Measurements from ENCODE around the gene THY1. TPM values are rescaled to one million over a fixed set of nuclear protein-coding genes. Genes with fewer than 3 reads are reported as not detected.
A peak's percentile ranks its signal among the peaks of the same experiment; 100 is the strongest.

THY1 gene
- total and polyA plus RNA-seq, 9 of the 15 experiments (the other 6 are each of a cell fraction or from before 2014, with no cell fraction given) = 0.07 to 0.40 (median 0.16) TPM; not detected in 5

- TF ChIP-seq, protein P1, sequence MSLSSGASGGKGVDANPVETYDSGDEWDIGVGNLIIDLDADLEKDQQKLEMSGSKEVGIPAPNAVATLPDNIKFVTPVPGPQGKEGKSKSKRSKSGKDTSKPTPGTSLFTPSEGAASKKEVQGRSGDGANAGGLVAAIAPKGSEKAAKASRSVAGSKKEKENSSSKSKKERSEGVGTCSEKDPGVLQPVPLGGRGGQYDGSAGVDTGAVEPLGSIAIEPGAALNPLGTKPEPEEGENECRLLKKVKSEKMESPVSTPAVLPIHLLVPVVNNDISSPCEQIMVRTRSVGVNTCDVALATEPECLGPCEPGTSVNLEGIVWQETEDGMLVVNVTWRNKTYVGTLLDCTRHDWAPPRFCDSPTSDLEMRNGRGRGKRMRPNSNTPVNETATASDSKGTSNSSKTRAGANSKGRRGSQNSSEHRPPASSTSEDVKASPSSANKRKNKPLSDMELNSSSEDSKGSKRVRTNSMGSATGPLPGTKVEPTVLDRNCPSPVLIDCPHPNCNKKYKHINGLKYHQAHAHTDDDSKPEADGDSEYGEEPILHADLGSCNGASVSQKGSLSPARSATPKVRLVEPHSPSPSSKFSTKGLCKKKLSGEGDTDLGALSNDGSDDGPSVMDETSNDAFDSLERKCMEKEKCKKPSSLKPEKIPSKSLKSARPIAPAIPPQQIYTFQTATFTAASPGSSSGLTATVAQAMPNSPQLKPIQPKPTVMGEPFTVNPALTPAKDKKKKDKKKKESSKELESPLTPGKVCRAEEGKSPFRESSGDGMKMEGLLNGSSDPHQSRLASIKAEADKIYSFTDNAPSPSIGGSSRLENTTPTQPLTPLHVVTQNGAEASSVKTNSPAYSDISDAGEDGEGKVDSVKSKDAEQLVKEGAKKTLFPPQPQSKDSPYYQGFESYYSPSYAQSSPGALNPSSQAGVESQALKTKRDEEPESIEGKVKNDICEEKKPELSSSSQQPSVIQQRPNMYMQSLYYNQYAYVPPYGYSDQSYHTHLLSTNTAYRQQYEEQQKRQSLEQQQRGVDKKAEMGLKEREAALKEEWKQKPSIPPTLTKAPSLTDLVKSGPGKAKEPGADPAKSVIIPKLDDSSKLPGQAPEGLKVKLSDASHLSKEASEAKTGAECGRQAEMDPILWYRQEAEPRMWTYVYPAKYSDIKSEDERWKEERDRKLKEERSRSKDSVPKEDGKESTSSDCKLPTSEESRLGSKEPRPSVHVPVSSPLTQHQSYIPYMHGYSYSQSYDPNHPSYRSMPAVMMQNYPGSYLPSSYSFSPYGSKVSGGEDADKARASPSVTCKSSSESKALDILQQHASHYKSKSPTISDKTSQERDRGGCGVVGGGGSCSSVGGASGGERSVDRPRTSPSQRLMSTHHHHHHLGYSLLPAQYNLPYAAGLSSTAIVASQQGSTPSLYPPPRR (CRISPR knock-in tag; IDR thresholded peaks at IDR 0.05; ENCODE audit: borderline replicate concordance) = no peak
- TF ChIP-seq, protein P2, sequence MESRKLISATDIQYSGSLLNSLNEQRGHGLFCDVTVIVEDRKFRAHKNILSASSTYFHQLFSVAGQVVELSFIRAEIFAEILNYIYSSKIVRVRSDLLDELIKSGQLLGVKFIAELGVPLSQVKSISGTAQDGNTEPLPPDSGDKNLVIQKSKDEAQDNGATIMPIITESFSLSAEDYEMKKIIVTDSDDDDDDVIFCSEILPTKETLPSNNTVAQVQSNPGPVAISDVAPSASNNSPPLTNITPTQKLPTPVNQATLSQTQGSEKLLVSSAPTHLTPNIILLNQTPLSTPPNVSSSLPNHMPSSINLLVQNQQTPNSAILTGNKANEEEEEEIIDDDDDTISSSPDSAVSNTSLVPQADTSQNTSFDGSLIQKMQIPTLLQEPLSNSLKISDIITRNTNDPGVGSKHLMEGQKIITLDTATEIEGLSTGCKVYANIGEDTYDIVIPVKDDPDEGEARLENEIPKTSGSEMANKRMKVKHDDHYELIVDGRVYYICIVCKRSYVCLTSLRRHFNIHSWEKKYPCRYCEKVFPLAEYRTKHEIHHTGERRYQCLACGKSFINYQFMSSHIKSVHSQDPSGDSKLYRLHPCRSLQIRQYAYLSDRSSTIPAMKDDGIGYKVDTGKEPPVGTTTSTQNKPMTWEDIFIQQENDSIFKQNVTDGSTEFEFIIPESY (CRISPR knock-in tag; IDR thresholded peaks at IDR 0.05) = peak; percentile 54; the same call in 1 of the 2 replicates
- TF ChIP-seq ARNT (IDR thresholded peaks at IDR 0.05) (no peak), IRF2 (CRISPR knock-in tag; IDR thresholded peaks at IDR 0.05) (no peak), ZNF830 (CRISPR knock-in tag; IDR thresholded peaks at IDR 0.05) (no peak), HMG20B (CRISPR knock-in tag; IDR thresholded peaks at IDR 0.05) (no peak), MYC (IDR thresholded peaks at IDR 0.05; ENCODE audit: low read depth, low read length) (peak; percentile 92), MYC (CRISPR knock-in tag; IDR thresholded peaks at IDR 0.05; ENCODE audit: borderline replicate concordance, low read depth) (no peak), RBBP5 (IDR thresholded peaks at IDR 0.05; ENCODE audit: borderline replicate concordance, insufficient read depth, low read length, poor library complexity, severe bottlenecking) (peak; percentile 38), CREB3L1 (IDR thresholded peaks at IDR 0.05; ENCODE audit: borderline replicate concordance, low read depth) (0 out of 2 replicates have a peak, but pooled peaks have one; percentile 56), FOS (IDR thresholded peaks at IDR 0.05; ENCODE audit: extremely low read depth, insufficient read length) (peak; percentile 13), ZFX (CRISPR knock-in tag; IDR thresholded peaks at IDR 0.05) (peak; percentile 65), ZBTB26 (CRISPR knock-in tag; IDR thresholded peaks at IDR 0.05) (no peak), HCFC1 (IDR thresholded peaks at IDR 0.05; ENCODE audit: low read depth, low read length) (peak; percentile 45)
- TF ChIP-seq, protein P3, sequence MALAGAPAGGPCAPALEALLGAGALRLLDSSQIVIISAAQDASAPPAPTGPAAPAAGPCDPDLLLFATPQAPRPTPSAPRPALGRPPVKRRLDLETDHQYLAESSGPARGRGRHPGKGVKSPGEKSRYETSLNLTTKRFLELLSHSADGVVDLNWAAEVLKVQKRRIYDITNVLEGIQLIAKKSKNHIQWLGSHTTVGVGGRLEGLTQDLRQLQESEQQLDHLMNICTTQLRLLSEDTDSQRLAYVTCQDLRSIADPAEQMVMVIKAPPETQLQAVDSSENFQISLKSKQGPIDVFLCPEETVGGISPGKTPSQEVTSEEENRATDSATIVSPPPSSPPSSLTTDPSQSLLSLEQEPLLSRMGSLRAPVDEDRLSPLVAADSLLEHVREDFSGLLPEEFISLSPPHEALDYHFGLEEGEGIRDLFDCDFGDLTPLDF (CRISPR knock-in tag; IDR thresholded peaks at IDR 0.05) = no peak; the same call in 1 of the 2 replicates
These were observed 41.6 kb downstream of the THY1 start, which contains the start of gene USP2 (continued) for GRCh38 chr11:119381181-119381988.
